ENCODE measurements around the gene RABAC1. TPM values are rescaled to one million over a fixed set of nuclear protein-coding genes. Genes with fewer than 3 reads are reported as not detected.

RABAC1 gene
- total and polyA plus RNA-seq, 10 of the 15 experiments (the other 5 are each of a cell fraction or from before 2014, with no cell fraction given): 10.9 to 115 (median 49.2) TPM

DNA sequence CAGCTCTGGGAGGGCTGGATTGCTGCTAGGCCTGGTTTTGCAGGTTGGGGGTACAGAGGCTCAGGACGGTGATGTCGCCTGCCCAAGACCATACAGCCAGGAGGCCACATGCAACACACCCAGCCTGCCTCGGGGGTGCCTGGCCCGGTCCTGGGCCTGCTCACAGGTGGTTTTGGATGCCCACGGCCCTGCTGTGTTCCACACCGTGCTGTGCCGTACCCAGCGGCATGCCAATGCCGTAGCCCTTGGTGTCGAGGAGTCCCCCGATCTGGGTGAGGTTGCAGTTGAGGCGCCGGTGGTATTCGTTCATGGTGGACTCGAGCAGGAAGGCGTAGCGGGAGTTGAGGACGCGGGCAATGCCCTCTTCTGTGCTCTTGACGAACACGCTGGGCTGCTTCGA is 46.4 kb upstream of the RABAC1 start (continued):
- TF ChIP-seq, protein P1, sequence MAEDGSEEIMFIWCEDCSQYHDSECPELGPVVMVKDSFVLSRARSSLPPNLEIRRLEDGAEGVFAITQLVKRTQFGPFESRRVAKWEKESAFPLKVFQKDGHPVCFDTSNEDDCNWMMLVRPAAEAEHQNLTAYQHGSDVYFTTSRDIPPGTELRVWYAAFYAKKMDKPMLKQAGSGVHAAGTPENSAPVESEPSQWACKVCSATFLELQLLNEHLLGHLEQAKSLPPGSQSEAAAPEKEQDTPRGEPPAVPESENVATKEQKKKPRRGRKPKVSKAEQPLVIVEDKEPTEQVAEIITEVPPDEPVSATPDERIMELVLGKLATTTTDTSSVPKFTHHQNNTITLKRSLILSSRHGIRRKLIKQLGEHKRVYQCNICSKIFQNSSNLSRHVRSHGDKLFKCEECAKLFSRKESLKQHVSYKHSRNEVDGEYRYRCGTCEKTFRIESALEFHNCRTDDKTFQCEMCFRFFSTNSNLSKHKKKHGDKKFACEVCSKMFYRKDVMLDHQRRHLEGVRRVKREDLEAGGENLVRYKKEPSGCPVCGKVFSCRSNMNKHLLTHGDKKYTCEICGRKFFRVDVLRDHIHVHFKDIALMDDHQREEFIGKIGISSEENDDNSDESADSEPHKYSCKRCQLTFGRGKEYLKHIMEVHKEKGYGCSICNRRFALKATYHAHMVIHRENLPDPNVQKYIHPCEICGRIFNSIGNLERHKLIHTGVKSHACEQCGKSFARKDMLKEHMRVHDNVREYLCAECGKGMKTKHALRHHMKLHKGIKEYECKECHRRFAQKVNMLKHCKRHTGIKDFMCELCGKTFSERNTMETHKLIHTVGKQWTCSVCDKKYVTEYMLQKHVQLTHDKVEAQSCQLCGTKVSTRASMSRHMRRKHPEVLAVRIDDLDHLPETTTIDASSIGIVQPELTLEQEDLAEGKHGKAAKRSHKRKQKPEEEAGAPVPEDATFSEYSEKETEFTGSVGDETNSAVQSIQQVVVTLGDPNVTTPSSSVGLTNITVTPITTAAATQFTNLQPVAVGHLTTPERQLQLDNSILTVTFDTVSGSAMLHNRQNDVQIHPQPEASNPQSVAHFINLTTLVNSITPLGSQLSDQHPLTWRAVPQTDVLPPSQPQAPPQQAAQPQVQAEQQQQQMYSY (CRISPR knock-in tag; IDR thresholded peaks at IDR 0.05): no peak
- TF ChIP-seq BMI1 (IDR thresholded peaks at IDR 0.05; ENCODE audit: borderline replicate concordance) (no peak), FOXM1 (IDR thresholded peaks at IDR 0.05; ENCODE audit: low read depth, low read length) (no peak), ASH2L (IDR thresholded peaks at IDR 0.05; ENCODE audit: borderline replicate concordance, low read depth) (no peak), CBX5 (IDR thresholded peaks at IDR 0.05; ENCODE audit: low read depth) (no peak), POLR2A (IDR thresholded peaks at IDR 0.05; ENCODE audit: low read depth, low read length) (no peak)

DNA sequence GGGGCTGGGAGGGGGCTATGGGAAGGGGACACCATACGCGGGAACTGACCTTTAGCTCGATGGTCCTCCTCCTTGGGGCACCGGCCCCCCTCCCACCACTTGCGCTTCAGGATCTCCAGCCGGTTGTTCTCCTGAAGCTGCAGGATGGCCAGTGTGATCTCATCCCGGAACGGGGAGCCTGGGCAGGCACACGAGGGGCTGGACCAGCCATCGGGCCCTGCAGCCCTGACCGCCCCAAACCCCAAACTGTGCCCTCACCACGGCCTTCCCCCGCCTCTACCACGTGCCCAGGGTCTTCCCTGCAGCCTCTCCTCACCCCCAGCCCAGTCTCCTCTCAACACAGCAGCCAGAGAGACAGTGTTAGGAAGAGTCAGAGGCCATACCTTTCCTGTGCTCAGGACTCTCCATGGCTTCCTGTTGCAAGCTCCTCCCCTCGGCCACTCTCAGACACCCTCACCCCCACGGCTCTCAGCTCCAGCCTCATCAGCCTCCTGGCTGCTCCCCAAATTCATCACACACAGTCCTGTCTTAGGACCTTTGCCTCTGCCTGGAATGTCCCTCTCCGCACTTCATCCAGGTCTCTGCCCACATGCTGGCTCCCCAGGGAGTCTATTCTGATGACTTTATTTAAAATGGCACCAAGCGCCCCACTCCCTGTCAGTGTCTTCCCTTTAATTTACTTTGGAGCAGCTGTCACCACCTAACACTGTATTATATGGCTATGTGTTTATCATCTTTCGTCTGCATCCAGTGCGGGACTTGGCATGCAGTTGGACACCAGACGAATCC is 44.6 kb upstream of the RABAC1 start:
- ChIA-PET RAD21 (ENCODE audit: unreplicated experiment) (no interaction called here), SMC1A (ENCODE audit: uncharacterized antibody, unreplicated experiment) (no interaction called here), POLR2A (no interaction called here), CTCF (no interaction called here)
- ATAC-seq: no peak
- H2AFZ ChIP-seq (ENCODE audit: control insufficient read depth, low read depth, low read length): no peak overlapping the region
- no peaks in the 10 kb centered on the region for H3K79me2 ChIP-seq (ENCODE audit: control insufficient read depth, insufficient read depth, low read length)
- FAIRE-seq: no peak
- H3K9ac ChIP-seq (ENCODE audit: control insufficient read depth, insufficient read depth, low read length): no peak overlapping the region
- no peak overlapping the region for H3K27ac ChIP-seq (ENCODE audit: control insufficient read depth, insufficient read depth)
- no peaks in the 10 kb centered on the region for H3K4me1 ChIP-seq (ENCODE audit: control insufficient read depth, insufficient read depth, low read length)
- DNase-seq (ENCODE audit: low read depth, low spot score): no peak
- in situ Hi-C loops (cut with MboI) (no loop called here), intact Hi-C loops (cut with micrococcal nuclease; ENCODE audit: unreplicated experiment) (no loop called here)
- no peaks in the 10 kb centered on the region for H3K9me3 ChIP-seq (replicated peaks; ENCODE audit: control insufficient read depth, insufficient read depth, low read length)
- no TSS peak for BruUV-seq (replicated peaks)
- peaks cover 3 to 15% of the 10 kb centered on the region in 2 experiments; a peak in 2 of 4 replicates for H3K27me3 ChIP-seq (replicated peaks in 1 of 2; ENCODE audit: control insufficient read depth in 2 of 2, insufficient read depth in 2 of 2, low read length in 1 of 2)
- TF ChIP-seq TCF3 (IDR thresholded peaks at IDR 0.05; ENCODE audit: borderline replicate concordance, insufficient read depth, low read depth, low read length) (no peak), CEBPB (IDR thresholded peaks at IDR 0.05; ENCODE audit: borderline replicate concordance in 1 of 2, low read depth in 2 of 2, low read length in 2 of 2) (no peak)
- TF ChIP-seq, protein P2, sequence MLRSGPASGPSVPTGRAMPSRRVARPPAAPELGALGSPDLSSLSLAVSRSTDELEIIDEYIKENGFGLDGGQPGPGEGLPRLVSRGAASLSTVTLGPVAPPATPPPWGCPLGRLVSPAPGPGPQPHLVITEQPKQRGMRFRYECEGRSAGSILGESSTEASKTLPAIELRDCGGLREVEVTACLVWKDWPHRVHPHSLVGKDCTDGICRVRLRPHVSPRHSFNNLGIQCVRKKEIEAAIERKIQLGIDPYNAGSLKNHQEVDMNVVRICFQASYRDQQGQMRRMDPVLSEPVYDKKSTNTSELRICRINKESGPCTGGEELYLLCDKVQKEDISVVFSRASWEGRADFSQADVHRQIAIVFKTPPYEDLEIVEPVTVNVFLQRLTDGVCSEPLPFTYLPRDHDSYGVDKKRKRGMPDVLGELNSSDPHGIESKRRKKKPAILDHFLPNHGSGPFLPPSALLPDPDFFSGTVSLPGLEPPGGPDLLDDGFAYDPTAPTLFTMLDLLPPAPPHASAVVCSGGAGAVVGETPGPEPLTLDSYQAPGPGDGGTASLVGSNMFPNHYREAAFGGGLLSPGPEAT (IDR thresholded peaks at IDR 0.05; ENCODE audit: low read depth): no peak
- TF ChIP-seq, protein P3, sequence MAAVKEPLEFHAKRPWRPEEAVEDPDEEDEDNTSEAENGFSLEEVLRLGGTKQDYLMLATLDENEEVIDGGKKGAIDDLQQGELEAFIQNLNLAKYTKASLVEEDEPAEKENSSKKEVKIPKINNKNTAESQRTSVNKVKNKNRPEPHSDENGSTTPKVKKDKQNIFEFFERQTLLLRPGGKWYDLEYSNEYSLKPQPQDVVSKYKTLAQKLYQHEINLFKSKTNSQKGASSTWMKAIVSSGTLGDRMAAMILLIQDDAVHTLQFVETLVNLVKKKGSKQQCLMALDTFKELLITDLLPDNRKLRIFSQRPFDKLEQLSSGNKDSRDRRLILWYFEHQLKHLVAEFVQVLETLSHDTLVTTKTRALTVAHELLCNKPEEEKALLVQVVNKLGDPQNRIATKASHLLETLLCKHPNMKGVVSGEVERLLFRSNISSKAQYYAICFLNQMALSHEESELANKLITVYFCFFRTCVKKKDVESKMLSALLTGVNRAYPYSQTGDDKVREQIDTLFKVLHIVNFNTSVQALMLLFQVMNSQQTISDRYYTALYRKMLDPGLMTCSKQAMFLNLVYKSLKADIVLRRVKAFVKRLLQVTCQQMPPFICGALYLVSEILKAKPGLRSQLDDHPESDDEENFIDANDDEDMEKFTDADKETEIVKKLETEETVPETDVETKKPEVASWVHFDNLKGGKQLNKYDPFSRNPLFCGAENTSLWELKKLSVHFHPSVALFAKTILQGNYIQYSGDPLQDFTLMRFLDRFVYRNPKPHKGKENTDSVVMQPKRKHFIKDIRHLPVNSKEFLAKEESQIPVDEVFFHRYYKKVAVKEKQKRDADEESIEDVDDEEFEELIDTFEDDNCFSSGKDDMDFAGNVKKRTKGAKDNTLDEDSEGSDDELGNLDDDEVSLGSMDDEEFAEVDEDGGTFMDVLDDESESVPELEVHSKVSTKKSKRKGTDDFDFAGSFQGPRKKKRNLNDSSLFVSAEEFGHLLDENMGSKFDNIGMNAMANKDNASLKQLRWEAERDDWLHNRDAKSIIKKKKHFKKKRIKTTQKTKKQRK (IDR thresholded peaks at IDR 0.05; ENCODE audit: low read depth, low read length): no peak
- H3K4me3 ChIP-seq: no peak overlapping the region
- H3K36me3 ChIP-seq (ENCODE audit: control insufficient read depth in 2 of 2, insufficient read depth in 2 of 2, low read length in 1 of 2): no peaks in the 10 kb centered on the region
- 13% methylated on average over 15 of the region's 21 CpGs for WGBS (ENCODE audit: insufficient coverage, insufficient replicate concordance, low lambda C conversion rate, missing lambda C conversion rate)
- no peak overlapping the region for H3K4me2 ChIP-seq (ENCODE audit: control insufficient read depth, insufficient read depth)
- H4K20me1 ChIP-seq (ENCODE audit: control insufficient read depth, insufficient read depth): no peaks in the 10 kb centered on the region
